GM10248 (cell line): ENCODE data around the gene CNNM1.

Experiments used
- CTCF ChIA-PET: fragments of 300-600 bp; sonication (Branson Sonifier 250); formaldehyde crosslinking; extraction: SDS; loops from one replicate; lab custom pipeline; 2021; ENCODE audit warnings: antibody characterized with exemption; lab: Yijun Ruan, JAX
- POLR2A ChIA-PET: fragments of 350-650 bp; sonication (Branson Sonifier 250); formaldehyde crosslinking; extraction: SDS; loops from one replicate; lab custom pipeline; 2020; ENCODE audit warnings: antibody characterized with exemption; lab: Yijun Ruan, JAX
- DNase-seq: peaks from one replicate; pipeline ENCODE4 v3.0.0; 2012; ENCODE audit errors: extremely low spot score
- CTCF ChIP-seq: IDR thresholded peaks from 2 replicates; pipeline ENCODE4 v1.5.1; 2012; ENCODE audit warnings: mild to moderate bottlenecking, low read depth; ENCODE audit errors: extremely low read depth, missing control alignments, control extremely low read depth

The CNNM1 gene

GRCh38 chr10:99412099-99412498 lies 82.9 kb downstream of the CNNM1 start:
- ChIA-PET CTCF (interaction anchor here (0.8 to 2.7 kb wide), 5 partner anchors 9 to 327 kb away, joined by 3 to 11 read pairs (median 3); partner anchors contain the start of gene GOT1), POLR2A (no interaction called here)
- no peak for TF ChIP-seq CTCF
- DNase-seq: no peak

GRCh38 chr10:99418910-99419624 lies 89.9 kb downstream of the CNNM1 start:
- TF ChIP-seq CTCF: no peak
- ChIA-PET CTCF (interaction anchor here (1.4 to 1.9 kb wide), 4 partner anchors 9 to 35 kb away, joined by 3 to 7 read pairs (median 4); no protein-coding TSS in a partner anchor), POLR2A (no interaction called here)
- no peak for DNase-seq

GRCh38 chr10:99419688-99420087 lies 90.5 kb downstream of the CNNM1 start:
- CTCF ChIA-PET: interaction anchor here (1.2 to 1.9 kb wide), 3 partner anchors 10 to 193 kb away, joined by 3 to 7 read pairs (median 3); no protein-coding TSS in a partner anchor
- DNase-seq: no peak
- TF ChIP-seq CTCF: no peak
- POLR2A ChIA-PET: no interaction called here

GRCh38 chr10:99421233-99421739 lies 92.1 kb downstream of the CNNM1 start:
- ChIA-PET CTCF (interaction anchor here (1.6 to 1.9 kb wide), 2 partner anchors 15 to 192 kb away, joined by 3 to 7 read pairs; no protein-coding TSS in a partner anchor), POLR2A (no interaction called here)
- TF ChIP-seq CTCF: no peak
- no peak for DNase-seq

GRCh38 chr10:99422529-99423096 lies 93.5 kb downstream of the CNNM1 start:
- CTCF ChIA-PET: interaction anchor here (1.3 kb wide), 1 partner anchor 14 kb away, joined by 6 read pairs; no protein-coding TSS in a partner anchor
- POLR2A ChIA-PET: no interaction called here
- no peak for DNase-seq
- no peak for TF ChIP-seq CTCF

GRCh38 chr10:99424656-99425055 lies 95.5 kb downstream of the CNNM1 start:
- no peak for TF ChIP-seq CTCF
- DNase-seq: no peak
- ChIA-PET POLR2A (no interaction called here), CTCF (interaction anchor here (1.1 kb wide), 1 partner anchor 958 kb away, joined by 3 read pairs; no protein-coding TSS in a partner anchor)
